Lower lobe of right lung (tissue), 2 donors: ENCODE results near the gene KIAA1755. TPM values are rescaled to one million over a fixed set of nuclear protein-coding genes. Genes with fewer than 3 reads are reported as not detected.

ENCODE experiments used
- ATAC-seq, 2 donors: fragments of 200-7000 bp; cut with Tn5 transposase; one replicate each; pipeline ENCODE4 v1.9.1; 2020 to 2022; ENCODE audit warnings: mild to moderate bottlenecking in 2 of 2, moderate library complexity in 2 of 2
- DNase-seq: peaks from one replicate; pipeline ENCODE4 v3.0.0-alpha.2; 2020
- H3K27ac ChIP-seq: fragments of 200-600 bp; one replicate; pipeline ENCODE4 v1.8.0; 2022
- H3K27me3 ChIP-seq: fragments of 200-600 bp; one replicate; pipeline ENCODE4 v1.8.0; 2022; ENCODE audit warnings: low read depth
- H3K36me3 ChIP-seq: fragments of 200-600 bp; one replicate; pipeline ENCODE4 v1.8.0; 2022; ENCODE audit warnings: mild to moderate bottlenecking
- H3K4me1 ChIP-seq: fragments of 200-600 bp; one replicate; pipeline ENCODE4 v1.8.0; 2022
- H3K4me3 ChIP-seq: fragments of 200-600 bp; one replicate; pipeline ENCODE4 v1.8.0; 2022; ENCODE audit warnings: mild to moderate bottlenecking
- H3K9me3 ChIP-seq: fragments of 200-600 bp; one replicate; pipeline ENCODE4 v1.8.0; 2022
- CTCF ChIP-seq: fragments of 200-600 bp; IDR thresholded peaks from one replicate; pipeline ENCODE4 v1.8.0; 2022; ENCODE audit warnings: antibody characterized with exemption, mild to moderate bottlenecking
- intact Hi-C: fragments of 100-400 bp; cut with DNase I; formaldehyde crosslinking; loops from one replicate; pipeline ENCODE4 v1.11.0; 2022
- long read RNA-seq: library from polyadenylated mRNA; unstranded; transcript quantifications from one replicate; pipeline ENCODE4 v2.0.0, GENCODE V29; 2021
- total RNA-seq: library from RNA; stranded (reverse); fragmentation: NEBNext Ultra II Directional; extraction: Animal tissue kit (Norgen Biotek cat#: 25700); gene quantifications from one replicate; pipeline ENCODE4 v1.2.1, GENCODE V29; 2021
- donor health status: DM: no; HTN: yes; CAD: no; lungs with severe emphysema.

Gene KIAA1755, protein sequence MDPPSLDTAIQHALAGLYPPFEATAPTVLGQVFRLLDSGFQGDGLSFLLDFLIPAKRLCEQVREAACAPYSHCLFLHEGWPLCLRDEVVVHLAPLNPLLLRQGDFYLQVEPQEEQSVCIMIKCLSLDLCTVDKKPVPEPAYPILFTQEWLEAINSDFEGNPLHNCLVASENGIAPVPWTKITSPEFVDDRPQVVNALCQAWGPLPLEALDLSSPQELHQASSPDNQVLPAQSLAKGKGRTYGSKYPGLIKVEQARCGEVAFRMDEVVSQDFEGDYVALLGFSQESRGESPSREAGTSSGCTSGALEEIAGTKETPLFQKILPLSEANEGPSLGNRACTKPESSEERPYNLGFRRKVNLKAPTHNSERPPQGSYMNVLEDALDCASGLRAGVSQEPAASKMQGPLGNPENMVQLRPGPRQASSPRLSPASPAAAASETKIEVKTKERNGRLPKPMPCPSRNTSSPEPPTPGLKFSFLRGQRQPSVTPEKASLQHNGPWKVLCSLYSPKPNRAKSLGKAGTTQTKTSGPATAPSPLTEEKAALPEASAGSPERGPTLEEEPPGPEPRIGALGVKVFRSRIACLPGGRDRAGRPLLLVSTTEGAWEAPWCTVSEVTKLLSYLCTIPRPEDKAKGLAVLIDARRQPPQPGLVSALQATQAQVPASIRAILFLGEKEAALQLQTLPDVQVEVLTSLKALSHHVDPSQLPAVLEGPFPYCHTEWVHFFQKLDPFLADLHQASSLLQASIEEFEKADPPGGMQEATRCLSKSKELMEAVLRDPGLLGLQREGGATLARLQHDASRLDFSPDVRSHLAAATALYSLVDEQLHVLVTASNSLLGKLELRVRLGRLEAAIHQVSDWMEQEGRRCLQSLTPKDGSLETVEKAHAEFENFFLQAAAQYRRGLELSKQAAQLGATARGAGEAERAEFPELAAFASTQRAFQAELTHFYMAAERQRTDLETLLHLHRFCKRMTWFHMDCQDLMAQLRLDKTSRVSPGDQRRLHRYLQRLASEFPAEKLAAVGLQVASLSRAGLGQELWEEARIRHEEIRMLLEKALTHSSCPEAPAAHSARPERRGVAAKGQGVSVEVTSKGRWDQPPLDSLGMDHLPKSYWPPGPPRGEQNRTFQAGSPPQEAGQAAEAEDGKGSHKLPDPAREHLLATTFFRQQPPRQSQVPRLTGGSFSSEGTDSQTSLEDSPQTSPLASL
- 1.3 TPM for total RNA-seq
- long read RNA-seq, partial matches to known transcripts, result 1 of 1 reads
- long read RNA-seq, other reads (novel, unspliced or antisense), result 0 of 1 reads

- H3K27me3 ChIP-seq, result peaks cover 35% of the 10 kb centered on the region
- ATAC-seq, result peak; percentile 18 to 45
- TF ChIP-seq CTCF, result no peak
- H3K9me3 ChIP-seq, result no peaks in the 10 kb centered on the region
- intact Hi-C loops, result no loop called here
- peak within 1 kb of the TSS; percentile 24 for H3K27ac ChIP-seq
- H3K4me3 ChIP-seq, result peak within 1 kb of the TSS; percentile 45
- no peak for DNase-seq
- H3K4me1 ChIP-seq, result no peaks in the 10 kb centered on the region
- no peaks in the 10 kb centered on the region for H3K36me3 ChIP-seq
Measured at GRCh38 chr20:38260378-38261053, at the start of gene KIAA1755. Gene KIAA1755, minus strand, starts transcription at chr20:38260735. Its CDS starts 235 bp downstream, at chr20:38260500.

DNA sequence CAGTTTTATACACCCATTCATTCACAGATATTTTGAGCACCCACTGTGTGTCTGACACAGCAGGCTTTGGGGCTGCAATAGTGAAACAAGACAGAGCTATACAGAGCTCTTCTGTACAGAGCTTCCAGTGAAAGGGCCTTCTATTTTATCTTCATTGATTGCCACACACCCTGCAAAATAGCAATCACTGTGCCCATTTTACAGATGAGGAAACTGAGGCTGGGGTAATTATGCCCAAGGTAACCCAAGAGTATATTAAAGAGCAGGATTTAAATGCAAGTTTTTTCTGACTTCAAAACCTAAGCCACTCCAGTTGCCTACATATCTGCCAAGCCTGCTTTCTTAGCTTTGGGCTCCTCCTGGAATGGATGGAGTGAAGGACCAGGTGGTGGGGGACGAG lies 47.9 kb upstream of the KIAA1755 start:
- no peak for TF ChIP-seq CTCF
- Histone ChIP-seq H3K27me3 (peaks cover 6% of the 10 kb centered on the region), H3K27ac (no peak overlapping the region), H3K36me3 (no peaks in the 10 kb centered on the region), H3K4me1 (no peaks in the 10 kb centered on the region), H3K4me3 (no peak overlapping the region), H3K9me3 (no peaks in the 10 kb centered on the region)
- DNase-seq (no peak), ATAC-seq (no peak)
- intact Hi-C loops, result no loop called here

- TF ChIP-seq CTCF, result no peak
- ATAC-seq (no peak), DNase-seq (no peak)
- no peak overlapping the region for H3K27ac ChIP-seq
- H3K4me1 ChIP-seq, result no peaks in the 10 kb centered on the region
- H3K27me3 ChIP-seq, result peaks cover 6% of the 10 kb centered on the region
- no peak overlapping the region for H3K4me3 ChIP-seq
- no peaks in the 10 kb centered on the region for H3K36me3 ChIP-seq
- no peaks in the 10 kb centered on the region for H3K9me3 ChIP-seq
- intact Hi-C loops, result no loop called here
Measured at GRCh38 chr20:38308047-38308438, 47.5 kb upstream of the KIAA1755 start.

GRCh38 chr20:38307371-38308046 lies 47.0 kb upstream of the KIAA1755 start:
- Histone ChIP-seq H3K4me1 (no peaks in the 10 kb centered on the region), H3K36me3 (no peaks in the 10 kb centered on the region), H3K9me3 (no peaks in the 10 kb centered on the region), H3K27me3 (peaks cover 6% of the 10 kb centered on the region), H3K27ac (no peak overlapping the region), H3K4me3 (no peak overlapping the region)
- DNase-seq (no peak), ATAC-seq (no peak)
- intact Hi-C loops, result no loop called here
- TF ChIP-seq CTCF, result no peak
